HL-60/S4 (cell line): ENCODE results near the gene FBXO5.
"Not testable (repeated sequence)": the region's sequence is repeated elsewhere in the genome, so short reads cannot be mapped to it uniquely, and the experiment has no call there.

Experiments used
- in situ Hi-C: fragments of 300-500 bp; cut with MboI; formaldehyde crosslinking; loops from 2 replicates; pipeline ENCODE4 v1.14.3; 2022; ENCODE audit warnings: low sequenced_read_pairs

FBXO5 gene

DNA sequence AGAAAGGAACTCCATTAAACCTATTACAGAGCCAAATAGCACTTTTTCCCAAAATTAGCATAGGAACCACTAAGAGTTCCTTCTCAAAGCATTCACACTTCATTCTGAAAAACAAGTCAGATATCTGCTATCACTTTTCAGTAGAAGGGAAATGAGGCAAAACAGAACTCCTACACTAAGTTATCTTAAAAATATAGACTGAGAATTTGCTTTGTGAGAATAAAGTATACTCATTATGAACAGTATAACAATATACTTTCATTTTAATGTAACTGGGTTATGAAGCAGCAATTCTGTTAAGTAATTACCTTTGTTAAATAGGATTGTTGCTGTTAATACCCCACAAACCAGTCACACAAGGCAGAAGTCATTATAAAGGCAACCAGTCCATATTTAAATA lies 11.0 kb upstream of the FBXO5 start:
- in situ Hi-C loops: no loop called here

DNA sequence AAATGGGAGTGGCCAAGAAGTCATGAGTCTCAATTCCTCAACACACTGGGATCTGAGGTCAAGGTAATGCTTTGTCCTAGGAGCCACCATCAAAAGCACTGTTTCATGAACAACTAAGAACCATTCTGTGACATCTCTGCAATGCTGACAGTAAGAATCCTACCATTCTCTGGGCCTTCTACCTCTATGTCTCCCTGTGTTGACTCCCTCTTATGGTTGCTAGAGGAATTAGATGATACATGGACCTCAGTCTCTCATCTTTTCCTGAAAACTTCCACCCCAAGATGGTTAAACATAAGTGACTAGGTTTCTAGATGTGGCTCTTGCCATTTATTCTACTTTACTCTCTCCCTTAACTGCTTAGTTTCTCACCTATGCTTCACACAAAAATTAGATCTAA lies 10.6 kb upstream of the FBXO5 start:
- in situ Hi-C loops: no loop called here

DNA sequence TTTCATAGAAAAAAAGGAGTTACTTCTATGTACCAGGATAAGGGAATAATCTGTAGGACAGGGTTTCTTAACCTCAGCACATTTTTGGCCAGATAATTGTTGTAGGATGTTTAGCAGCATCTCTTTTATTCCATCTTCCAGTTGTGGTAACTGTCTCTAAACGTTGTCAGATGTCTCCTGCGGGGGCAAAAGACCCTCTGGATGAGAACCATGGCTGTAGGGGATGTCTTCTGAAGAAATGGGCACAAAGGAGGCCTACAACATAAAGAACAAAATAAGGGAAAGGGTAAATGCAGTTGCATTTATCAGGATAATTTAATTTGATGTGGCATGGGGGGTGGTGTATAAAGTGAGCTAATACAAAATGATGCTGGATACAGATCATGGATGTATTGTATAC lies 4.1 kb upstream of the FBXO5 start:
- in situ Hi-C loops: no loop called here

DNA sequence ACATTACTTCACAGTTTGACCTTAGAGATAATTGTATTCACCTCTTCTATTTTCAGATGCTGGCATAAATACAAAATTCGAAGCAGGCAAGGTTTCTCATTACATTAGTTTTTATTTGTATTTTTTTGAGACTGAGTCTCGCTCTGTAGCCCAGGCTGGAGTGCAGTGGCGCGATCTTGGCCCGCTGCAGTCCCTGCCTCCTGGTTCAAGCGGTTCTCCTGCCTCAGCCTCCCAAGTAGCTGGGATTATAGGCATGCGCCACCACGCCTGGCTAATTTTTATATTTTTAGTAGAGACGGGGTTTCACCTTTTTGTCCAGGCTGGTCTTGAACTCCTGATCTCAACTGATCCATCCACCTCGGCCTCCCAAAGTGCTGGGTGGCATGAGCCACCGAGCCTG lies 2.5 kb upstream of the FBXO5 start:
- in situ Hi-C loops: not testable (repeated sequence)

DNA sequence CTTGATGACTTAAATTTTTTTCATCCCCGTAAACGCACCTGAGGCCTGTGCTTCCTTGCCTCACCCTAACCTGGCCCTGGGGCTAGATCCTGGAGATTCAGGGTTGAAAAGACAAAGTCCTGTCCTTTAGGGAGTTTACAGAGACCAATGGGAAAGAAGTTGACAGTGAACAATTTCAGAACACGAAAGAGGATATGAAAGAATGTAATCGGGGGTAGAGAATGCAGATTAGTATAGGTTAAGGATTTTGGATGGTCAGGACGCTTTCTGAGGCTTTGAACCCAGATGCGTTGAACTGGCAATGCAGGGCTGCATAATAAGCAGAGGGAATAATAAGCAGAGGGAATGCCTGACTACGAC lies 1.7 kb upstream of the FBXO5 start:
- in situ Hi-C loops: no loop called here

DNA sequence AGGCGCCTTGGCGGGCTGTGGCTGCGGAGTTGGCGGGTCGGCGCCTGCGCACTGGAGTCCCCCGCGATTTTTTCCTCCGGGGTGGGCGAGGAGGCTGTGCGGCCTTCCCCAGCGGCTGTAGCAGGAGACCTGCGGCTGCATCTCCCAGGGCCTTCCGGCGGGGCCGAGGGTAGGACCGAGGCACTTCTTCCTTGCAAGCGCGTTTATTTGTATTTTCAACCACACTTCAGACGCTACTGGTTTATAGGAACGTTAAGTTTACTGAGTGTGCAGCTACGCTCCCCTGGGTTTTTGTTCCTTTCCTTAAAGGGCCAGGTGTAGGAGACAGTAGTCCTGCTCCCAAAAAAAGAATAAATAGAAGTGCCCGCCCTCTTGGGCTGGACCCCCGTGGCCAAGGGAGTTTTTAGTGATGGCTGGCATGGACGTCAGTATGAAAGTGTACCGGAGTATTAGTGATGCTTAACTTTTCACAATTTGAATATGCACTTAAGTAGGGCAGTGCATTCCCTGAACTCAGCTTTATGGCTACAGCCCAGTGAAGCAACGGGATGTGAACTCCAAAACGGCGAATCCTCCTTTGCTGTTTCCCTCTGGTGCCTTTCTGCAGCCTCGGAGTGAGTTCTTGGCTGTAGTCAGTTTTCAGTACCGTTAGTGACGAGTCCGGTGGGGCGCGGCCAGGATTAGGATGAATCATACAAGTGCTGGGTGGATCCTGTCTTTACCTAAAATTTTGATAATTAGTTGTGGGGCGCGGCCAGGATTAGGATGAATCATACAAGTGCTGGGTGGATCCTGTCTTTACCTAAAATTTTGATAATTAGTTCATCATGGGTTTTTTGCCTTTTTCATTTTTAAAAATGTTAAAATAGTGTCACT lies 1.0 kb upstream of the FBXO5 start:
- in situ Hi-C loops: no loop called here

DNA sequence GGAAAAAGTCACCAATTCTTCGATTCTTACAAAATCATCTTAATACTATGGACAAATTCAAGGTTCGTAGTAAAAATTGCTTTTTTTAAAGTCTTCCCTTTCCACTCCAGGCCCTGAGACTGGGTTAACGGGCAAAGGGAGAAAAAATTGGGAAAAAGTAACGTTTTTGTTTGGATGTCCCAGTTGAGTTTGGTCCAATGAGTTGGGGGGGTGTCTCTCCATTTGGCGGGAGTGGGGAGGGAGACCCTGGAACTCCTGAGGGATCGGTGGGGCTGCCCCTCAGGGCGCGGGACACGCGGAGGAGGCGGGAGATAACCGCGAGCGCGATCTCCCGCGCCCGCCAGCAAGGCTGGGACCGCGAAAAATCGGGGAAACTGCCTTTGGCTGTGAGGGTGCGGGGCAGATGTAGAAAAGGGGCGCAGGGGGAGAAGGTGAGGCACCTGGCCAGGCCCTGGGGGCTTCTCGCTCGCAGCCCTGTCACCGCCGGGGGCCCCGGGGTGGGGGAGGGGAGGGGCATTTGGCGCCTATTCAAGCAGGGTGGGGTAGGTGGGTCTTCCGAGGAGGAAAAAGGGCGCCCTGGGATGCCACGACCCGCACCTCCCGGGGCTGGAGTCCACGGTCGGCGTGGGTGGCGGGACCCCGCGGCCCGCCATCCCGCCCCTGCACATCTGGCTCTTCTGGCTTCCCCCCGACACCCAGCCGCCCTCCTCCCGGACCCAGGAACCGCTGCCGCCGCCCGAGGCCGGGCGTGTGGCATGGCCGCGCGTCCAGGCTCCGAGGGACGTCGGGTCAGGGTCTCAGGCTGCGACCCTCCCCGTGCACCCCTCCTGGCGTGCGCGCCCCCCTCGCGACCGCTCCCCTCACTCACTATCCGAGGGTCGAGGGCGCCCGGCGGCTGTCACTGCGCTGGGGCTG lies 595 bp downstream of the FBXO5 start:
- in situ Hi-C loops: no loop called here

DNA sequence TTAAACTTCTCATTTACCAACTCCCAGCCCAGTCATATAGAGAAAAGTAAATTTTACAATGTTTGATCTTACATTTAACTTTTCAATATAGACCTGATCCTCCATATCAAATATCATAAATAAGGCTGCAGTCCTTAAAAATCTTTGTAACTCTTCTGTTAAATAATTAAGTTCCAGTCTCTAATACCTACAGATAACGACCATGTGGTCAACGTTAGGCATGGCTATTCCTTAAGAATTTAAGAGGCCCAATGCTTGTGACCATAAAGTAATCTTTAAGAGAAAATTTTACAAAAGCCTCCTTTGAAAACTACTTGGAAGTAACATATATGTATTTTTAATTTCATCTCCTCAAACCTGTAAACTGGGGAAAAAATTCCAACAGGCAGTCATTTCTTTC lies 1.6 kb downstream of the FBXO5 start:
- in situ Hi-C loops: no loop called here

DNA sequence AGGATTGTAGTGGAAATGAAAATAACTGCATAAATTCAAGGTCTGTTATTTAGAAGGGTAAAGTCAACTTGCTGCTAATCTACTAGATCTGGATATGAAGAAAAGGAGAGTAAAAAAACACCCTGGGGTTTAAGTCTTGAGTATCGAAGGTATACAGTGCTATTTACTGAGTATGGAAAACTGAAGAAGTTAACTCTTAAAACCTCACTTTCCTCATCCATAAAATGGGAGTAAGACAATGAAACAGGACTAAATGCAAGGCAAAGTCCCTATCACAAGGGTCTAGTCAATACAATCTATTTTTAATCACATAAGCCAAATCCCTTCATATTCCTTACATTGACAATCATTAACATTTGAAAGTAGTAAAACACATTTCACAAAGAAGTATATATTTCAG lies 2.2 kb downstream of the FBXO5 start:
- in situ Hi-C loops: no loop called here

DNA sequence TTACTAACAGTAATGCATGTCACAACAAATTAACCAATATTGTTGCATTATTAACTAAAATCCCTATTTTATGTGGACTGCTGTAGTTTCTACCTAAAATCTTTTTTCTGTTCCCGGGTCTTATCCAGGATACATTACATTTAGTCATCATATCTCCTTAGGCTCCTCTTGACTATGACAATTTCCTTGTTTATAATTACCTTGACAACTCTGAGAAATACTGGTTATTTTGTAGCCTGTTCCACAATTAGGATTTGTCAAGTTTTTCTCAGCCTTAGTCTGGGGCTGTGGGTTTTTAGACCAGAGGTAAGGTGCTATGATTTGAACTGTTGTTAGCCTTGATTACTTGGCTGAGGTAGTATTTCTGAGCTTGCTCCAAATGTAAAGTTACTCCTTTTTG lies 3.7 kb downstream of the FBXO5 start:
- in situ Hi-C loops: no loop called here

DNA sequence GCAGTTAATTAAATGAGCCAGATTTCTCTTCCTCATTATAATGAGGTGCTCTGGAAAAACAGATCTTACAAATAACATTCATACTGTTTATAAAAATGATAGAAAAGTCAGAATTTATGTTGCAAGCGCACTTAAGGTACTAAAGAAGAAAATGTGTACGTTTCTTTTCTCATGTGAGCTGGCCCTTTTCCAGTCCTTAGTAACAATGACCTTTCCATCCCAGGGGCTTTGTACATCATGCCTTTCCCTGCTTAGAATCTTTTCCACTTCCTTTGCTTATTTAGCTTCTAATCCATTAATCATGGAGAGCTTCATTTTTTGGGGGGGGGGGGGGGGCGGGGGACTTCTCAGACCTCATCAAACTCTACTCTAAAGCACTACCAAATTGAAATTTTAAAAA lies 4.8 kb downstream of the FBXO5 start:
- in situ Hi-C loops: no loop called here

DNA sequence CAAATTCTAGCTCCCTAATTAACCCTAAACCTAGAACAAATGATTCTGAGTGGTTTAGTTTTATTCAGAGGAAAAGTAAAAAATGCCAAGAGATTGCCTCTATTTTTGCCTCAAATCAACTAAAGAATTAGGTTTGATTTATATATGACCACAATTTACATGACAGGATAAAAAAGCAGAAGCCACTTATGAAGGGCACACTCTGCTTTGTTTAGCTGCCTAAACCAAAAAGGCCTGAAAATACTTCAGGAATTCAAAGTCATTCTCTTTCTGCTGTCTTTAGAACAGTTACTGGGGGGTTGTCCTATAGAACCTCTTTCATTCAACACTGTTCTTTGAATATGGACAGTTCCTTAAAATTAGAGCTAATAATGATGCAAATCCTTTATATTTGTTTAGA lies 5.3 kb downstream of the FBXO5 start:
- in situ Hi-C loops: no loop called here

DNA sequence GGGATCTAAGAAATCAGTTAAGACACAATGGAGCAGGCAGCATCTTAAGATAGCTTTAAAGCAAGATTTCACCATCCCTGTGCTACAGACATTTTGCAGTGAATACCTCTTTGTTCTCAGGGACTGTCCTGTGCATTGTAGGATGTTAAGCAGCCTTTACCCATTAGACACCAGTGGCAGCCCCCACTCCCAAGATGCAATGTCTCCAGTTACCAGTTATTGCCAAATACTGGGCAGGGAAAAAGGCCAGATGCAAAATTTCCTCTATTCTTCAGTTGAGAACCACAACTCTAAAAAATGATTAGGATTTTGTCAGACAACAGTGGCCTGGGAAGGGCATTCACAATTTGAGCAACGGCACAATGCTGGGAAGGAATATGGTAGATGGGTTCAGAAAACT lies 6.1 kb downstream of the FBXO5 start:
- in situ Hi-C loops: no loop called here

DNA sequence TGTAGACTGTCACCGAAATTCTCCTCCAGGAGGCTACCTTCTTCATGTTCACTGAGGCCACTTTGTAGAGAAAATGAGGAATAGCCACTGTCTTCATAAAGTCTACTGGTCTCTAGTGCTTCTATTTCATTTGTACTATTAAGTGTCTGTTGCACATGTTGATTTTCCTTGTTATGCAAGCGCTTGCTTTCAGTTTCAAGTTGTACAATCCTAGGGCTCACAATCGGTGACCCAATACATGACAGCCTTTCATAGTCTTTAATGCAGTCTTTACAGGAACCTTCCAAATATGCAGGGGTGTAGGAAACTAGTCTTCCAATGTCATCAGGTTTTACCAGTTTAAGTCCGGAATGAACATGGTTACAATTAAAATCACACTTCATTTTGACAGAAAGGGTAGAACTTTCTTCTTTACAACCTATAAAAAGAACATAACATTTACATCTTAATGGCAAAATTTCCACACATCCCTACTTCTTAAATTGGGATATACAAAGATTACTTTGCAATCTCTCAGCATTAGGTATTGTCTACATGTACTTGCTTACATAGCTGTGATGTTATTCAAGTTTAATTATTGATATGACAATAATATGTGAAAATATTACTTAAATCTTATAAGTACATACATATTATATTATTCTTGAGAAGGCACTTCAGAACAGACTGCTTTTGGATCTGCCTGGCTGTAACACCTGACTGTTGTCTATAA lies 7.5 kb downstream of the FBXO5 start:
- in situ Hi-C loops: no loop called here

DNA sequence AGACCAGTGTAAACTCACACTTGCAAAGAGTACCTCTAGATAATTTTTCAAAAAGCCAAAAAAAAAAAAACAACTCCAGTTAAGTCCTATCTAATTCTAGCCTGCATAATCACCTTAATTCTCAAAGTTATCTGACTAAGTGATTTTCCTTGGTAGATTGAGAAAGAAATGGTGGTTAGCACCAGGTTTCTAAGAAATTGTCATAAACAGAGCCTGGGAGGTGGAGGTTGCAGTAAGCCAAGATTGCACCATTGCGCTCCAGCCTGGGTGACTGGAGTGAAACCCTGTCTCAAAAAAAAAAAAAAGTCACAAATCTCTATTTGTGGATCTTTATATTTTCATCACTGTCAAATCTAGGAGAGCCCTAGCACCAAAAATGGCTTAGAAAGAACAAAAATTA lies 8.9 kb downstream of the FBXO5 start:
- in situ Hi-C loops: no loop called here

DNA sequence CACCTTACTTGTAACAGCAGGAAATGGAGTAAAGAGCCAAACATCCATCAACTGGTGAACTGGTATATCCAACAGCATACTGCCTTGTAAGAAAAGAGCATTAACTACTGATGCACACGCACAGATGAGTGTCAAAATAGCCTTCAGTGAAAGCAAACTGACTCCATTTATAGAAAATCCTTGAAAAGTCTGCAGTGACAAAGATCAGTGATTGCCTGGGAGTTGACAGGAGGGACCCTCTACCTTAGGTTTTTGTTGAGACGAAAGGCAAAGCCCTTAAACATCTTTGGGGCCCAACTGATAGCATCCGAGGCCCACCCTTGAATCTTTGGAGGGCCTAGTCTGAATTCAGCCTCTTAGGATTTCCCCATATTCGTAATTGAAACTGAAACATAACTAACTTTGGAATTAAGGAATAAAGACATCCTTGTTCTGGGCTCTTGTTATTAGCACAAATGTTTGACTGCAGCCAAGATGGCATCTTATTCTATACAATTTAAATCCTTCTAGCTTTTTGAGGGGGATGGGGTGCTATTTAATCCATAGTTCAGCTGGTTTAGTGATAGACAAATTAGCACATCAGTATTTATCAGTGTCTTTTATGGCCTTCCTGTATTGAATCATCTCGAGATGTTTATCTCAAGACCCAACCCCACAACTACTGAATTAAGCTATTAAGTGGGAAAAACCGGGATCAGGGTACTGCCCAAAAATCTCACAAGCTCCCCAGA lies 13.0 kb downstream of the FBXO5 start:
- in situ Hi-C loops: no loop called here

DNA sequence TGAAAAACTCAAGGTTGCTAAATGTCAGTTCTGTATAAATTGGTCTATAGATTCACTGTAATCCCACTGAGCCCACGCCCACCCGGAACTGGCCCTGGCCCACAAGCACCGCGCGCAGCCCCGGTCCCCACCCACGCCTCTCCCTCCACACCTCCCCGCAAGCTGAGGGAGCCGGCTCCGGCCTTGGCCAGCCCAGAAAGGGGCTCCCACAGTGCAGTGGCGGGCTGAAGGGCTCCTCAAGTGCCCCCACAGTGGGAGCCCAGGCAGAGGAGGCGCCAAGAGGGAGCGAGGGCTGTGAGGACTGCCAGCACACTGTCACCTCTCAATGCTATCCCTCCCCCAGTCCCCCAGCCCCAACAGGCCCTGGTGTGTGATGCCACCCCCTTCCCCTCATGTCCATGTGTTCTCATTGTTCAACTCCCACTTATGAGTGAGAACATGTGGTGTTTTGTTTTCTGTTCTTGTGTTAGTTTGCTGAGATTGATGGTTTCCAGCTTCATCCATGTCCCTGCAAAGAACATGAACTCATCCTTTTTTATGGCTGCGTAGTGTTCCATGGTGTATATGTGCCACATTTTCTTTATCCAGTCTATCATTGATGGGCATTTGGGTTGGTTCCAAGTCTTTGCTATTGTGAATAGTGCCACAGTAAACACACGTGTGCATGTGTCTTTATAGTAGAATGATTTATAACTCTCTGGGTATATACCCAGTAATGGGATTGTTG lies 16.5 kb downstream of the FBXO5 start:
- in situ Hi-C loops: not testable (repeated sequence)

DNA sequence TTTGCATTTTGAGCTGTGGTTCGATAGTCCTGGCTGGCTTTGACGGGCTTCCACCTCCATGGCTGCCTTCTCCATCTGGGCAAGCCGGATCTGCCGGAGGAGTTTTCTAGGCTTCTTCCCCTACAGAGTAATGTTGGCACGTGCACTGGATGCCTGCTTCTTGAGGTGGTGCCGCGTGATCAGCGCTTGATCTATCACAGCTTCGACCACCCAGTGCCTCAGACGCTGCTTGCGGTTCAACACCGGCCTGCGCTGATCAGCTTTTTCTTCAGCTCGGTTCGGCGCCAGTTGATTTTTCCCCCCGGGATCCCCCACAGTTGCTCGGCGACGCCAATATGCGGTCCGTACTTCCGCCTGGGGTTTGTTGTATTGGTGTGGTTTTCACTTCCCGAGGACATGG lies 23.5 kb downstream of the FBXO5 start:
- in situ Hi-C loops: no loop called here

DNA sequence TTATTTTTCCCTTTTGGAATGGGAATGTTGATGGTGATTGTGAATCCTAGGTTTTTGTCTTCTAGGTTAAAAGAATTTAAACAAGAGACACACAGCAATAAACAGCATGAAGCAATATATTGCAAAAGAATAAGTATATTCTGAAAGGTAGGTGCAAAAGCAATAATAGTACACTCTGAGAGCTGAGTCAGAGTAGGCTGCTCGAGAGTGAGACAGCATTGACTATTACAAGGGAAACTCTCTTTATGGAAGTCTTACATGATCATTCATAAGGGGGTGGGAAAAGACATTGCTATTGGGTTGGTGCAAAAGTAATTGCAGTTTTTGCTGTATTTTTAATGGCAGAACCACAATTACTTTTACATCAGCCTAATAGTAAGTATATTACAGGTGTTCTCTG lies 25.0 kb downstream of the FBXO5 start:
- in situ Hi-C loops: no loop called here

DNA sequence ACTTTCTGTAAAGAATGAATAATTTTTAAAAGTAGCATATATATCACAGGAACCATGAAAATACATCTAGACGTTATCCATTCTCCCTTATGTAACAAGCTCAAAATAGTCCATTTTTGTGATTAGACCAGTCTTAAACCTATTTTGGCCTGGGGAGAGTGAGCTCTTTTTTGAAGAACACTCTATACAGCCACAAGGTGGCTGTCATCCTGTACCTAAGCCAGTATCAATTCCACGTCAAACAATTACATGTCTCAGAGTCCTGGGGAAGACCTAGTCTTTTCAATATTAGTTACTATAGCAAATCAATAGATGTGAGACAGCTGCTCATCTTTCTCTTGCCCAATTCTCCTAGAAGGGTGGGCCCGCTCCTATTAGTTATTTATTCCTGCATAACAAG lies 28.4 kb downstream of the FBXO5 start:
- in situ Hi-C loops: no loop called here
